HG03108 (cell line): ENCODE results near the gene SIGLEC14.

Experiments used
- ATAC-seq: cut with Tn5 transposase; IDR thresholded peaks from one replicate; pipeline ENCODE4 v1.9.1; 2021; ENCODE audit warnings: moderate library complexity; ENCODE audit not compliant: unreplicated experiment

Gene SIGLEC14

GRCh38 chr19:51626675-51627074 lies 19.9 kb downstream of the SIGLEC14 start:
- ATAC-seq: no peak

DNA sequence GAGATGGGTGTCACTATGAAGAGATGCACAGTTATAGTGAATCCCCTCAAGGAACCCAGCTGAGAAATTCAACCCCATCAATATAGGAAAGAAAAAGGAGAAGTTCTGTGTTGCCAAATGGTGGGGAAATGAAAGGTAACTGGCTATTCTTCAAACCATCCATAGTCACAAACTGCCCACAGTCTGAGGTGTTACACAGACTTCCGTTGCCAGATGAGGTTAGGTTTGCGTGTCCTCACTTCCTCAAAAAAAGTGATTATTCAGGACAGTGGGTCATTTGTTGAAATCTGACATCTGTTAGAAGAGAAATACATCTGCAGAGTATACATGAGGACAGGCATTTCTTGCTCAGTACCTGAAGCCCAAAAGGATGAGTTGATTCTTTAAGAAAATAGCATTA lies 25.4 kb downstream of the SIGLEC14 start:
- ATAC-seq: peak; percentile 54

DNA sequence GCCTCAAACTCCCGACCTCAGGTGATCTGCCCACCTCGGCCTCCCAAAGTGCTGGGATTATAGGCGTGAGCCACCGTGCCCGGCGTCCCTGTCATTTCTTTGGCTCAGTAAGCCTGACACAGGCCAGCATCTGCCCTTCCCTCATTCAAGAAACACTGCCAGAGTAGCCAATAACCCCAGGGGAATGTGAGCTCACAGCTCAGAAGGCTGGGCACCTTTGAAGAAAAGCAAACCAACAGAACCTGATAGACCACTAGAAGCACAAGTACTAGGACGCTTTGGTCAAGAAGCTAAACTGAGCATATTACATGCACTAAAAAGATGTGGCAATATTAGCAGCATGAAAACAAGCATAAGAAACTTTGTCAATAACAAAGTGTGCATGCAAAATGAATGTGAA lies 30.6 kb downstream of the SIGLEC14 start:
- ATAC-seq: no peak

DNA sequence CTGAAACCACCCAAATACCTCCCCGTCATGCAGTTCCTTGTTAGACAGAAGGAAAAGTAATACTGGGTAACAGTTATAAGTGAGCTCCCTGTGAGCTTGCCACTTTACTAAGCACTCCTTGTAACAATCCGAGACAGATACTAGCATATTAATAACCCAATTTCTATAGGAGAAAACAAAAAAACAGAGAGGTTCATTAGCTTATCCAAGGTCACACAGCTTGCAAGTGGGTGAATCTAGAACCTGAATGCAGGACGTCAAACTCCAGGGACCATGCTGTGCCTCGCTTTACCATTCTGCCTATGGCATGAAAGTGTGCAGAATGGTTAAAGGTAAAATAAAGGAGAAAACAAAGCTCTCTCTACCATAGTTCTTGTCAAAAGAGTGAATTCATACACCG lies 31.8 kb downstream of the SIGLEC14 start:
- ATAC-seq: no peak

- no peak for ATAC-seq
These were observed 36.0 kb downstream of the SIGLEC14 start for GRCh38 chr19:51610576-51610975.

GRCh38 chr19:51607920-51608562 lies 38.6 kb downstream of the SIGLEC14 start:
- ATAC-seq: no peak

- peak; percentile 96 for ATAC-seq
These were observed 39.5 kb downstream of the SIGLEC14 start for GRCh38 chr19:51607077-51607476.

DNA sequence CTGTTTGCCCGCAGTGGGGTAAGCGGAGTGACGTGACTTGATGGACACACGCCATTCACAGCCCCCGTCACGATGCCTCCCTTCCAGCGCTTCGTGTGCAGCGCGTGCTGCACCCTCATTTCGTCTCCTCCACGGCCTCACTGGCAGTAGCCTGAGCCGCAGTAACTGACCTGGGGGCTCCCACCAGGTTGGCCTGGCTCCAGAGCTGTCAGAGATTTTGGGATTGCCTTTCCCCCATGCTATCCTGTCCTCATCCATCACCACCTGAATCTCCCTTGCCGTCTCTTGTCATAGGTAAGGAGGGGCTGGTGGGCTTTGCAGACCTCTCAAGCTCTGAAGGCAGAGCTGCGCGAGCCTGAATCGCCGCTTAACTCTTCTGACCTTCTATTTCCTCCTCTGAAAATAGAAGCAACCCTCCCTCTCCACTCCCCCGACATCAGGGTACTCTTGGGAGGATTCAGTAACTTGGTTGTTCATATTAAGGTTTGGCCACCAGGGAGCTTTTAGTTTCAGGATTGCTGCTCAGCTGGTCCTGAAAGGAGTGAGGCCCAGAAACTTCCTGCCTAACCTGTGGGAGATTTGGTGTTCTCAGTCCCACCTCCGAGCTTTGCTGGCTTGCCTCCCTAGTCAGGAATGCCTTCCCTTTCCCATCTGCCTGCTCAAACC lies 44.3 kb downstream of the SIGLEC14 start:
- no peak for ATAC-seq

GRCh38 chr19:51600940-51601580 lies 45.6 kb downstream of the SIGLEC14 start:
- ATAC-seq: no peak

DNA sequence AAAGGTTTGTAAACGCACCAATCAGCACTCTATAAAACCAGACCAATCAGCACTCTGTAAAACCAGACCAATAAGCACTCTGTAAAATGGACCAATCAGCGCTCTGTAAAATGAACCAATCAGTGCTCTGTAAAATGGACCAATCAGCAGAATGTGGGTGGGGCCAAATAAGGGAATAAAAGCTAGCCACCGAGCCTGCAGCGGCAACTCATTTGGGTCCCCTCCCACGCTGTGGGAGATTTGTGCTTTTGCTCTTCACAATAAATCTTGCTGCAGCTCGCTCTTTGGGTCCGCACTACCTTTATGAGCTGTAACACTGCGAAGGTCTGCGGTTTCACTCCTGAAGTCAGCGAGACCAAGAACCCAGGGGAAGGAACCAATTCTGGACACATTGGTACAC lies 47.5 kb downstream of the SIGLEC14 start:
- ATAC-seq: no peak

DNA sequence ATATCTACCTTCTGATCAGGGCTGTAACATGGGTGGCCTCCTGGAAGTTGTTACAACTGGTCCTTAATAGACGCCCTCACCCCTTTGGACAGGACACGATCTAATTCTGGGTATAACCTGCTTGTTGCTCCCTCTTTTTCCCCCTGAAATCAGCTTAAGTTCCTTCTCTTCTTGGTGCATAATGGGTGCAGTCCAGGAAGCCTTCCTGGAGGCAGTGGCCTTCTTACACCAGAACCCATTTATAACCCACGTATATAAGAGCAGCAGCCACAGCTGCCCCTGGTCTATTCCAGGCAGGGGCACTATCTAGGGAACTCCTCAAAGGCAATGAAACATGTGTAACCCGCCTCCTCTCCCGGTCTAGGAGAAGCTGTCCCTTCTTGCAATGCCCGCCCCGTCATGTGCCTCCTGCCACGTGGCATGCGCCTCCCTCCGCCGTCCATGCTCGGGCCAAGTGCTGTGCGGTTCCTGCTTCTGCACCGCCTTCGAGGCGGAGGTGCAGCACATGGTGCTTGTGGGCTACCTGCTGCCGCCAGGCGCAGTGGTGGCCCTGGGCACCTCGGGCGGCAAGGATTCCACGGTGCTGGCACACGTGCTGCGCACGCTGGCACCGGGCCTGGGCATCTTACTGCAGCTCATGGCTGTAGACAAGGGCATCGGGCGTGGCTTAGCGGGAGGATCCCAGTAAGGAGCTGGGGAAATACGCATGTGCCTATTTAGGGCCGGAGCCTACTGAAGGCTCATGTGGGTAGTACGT lies 48.3 kb downstream of the SIGLEC14 start:
- no peak for ATAC-seq

- no peak for ATAC-seq
These were observed 51.1 kb downstream of the SIGLEC14 start for GRCh38 chr19:51595190-51596175.

DNA sequence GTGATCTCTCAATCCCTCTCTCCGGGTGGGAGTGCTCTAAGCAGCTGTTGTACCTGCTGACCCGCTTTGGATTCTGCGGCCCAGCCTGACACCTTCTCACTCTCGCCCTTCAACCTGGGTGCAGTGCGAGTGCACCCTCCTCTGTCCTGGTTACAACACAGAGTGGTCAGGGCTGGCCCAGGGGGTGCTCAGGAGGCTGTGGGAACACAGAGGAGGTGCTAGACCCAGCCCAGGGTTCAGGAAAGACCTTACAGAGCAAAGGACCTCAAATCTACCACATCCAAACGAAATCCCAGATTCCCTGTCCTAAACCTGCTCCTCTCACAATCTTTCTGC lies 51.9 kb downstream of the SIGLEC14 start:
- no peak for ATAC-seq

DNA sequence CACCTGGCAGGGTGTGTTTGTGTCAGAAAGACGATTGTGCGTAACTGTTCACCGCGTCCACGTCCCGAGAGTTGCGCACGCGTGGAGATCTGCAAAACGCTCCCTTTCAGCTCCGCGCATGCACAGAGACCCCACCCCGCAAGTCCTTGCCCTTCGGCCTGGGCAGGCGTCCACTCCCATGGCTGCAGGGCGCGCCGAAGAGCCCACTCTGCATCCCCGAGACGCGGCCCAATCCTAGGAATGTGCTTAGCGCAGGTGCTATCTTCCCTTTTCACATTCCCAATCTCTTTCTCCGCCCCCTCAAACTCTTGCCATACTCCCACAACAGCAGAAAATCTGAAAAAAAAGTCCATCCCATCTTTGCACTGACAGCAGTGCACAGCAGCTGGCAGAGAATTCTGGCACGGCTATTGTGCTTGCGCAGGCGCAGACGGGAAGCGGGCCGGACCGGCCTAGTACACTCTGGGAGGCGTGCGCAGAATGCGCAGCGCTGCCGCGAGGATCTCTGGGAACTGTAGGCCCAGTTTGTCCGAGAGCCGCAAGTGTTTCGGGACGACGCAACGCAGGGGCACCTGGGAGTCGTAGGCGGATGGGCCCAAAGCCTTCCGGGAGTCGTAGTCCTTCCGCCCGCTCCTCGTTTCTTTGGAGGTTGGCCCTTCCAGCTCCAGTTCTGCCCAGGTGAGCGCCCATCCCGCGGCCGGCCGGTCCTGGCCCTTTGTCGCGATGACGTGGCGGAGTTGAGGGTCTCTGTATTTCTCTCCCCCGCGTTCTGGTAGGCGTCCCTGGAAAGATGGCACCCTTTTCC lies 52.5 kb downstream of the SIGLEC14 start:
- ATAC-seq: peak; percentile 99

GRCh38 chr19:51593138-51593890 lies 53.3 kb downstream of the SIGLEC14 start:
- no peak for ATAC-seq
